ENCODE data around the gene SETMAR.

SETMAR gene

DNA sequence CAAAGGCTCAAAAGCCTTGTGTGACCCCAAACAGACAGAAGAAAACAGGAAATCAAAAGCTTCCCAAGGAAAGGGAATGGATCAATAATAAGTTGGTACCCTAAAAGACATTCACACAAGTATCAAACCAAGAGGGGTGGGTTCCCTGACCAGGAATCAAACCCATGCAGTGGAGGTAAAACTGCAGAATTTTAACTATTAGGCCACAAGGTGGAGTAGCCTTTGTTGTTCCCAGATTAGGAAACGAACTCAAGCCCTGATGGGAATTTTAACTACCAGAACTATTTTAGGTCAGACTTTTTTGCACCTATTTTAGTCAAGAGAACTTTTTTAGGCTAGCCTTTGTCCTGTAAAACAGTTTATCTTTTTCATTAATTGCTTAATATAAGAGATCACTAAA, 31.4 kb downstream of the SETMAR start:
- H3K4me2 ChIP-seq (ENCODE audit: low read length), result no peak overlapping the region
- no peak overlapping the region for H3K27ac ChIP-seq
- no peaks in the 10 kb centered on the region for H3K4me1 ChIP-seq
- no peaks in the 10 kb centered on the region for H3K9me3 ChIP-seq (ENCODE audit: control insufficient read depth, low read length)
- no peak overlapping the region for H3K9ac ChIP-seq
- no peak overlapping the region for H3K4me3 ChIP-seq (ENCODE audit: low read depth, low read length)
- TF ChIP-seq, protein P1, sequence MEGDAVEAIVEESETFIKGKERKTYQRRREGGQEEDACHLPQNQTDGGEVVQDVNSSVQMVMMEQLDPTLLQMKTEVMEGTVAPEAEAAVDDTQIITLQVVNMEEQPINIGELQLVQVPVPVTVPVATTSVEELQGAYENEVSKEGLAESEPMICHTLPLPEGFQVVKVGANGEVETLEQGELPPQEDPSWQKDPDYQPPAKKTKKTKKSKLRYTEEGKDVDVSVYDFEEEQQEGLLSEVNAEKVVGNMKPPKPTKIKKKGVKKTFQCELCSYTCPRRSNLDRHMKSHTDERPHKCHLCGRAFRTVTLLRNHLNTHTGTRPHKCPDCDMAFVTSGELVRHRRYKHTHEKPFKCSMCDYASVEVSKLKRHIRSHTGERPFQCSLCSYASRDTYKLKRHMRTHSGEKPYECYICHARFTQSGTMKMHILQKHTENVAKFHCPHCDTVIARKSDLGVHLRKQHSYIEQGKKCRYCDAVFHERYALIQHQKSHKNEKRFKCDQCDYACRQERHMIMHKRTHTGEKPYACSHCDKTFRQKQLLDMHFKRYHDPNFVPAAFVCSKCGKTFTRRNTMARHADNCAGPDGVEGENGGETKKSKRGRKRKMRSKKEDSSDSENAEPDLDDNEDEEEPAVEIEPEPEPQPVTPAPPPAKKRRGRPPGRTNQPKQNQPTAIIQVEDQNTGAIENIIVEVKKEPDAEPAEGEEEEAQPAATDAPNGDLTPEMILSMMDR (IDR thresholded peaks at IDR 0.05), result no peak
- no peaks in the 10 kb centered on the region for H3K27me3 ChIP-seq (ENCODE audit: control insufficient read depth, insufficient read depth, low read length)
- no peak overlapping the region for H2AFZ ChIP-seq
- H3K79me2 ChIP-seq, result no peaks in the 10 kb centered on the region
- no peaks in the 10 kb centered on the region for H3K36me3 ChIP-seq (ENCODE audit: control insufficient read depth, insufficient read depth, low read length)

DNA sequence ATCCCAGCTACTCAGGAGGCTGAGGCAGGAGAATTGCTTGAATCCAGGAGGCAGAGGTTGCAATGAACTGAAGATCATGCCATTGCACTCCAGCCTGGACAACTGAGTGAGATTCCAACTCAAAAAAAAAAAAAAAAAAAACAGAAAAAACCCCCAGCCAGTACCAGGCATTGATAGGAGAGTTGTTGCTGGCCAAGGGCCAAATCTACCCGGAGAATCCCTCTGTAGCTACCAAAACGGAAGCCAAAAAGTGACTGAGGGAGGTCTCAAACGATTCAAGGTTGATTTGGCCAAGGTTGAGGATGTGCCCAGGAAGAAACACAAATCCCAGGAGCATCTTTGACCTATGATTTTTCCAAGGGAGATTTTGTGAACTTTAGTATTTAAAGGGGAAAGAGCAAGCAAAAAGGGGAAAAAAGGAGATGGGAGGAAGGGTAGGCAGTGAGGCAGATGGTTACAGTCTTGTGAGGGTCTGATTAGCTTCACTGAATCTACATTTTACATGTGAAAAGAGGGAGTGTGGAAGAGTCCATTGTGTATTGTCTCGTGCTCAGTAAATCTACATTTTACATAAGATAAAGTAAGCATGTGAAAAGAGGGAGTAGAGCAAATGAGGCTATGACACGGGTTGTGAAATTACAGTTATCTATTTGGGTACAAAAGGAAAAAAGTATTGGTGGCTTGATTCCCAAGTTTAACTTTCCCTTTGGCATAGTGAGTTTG, 32.8 kb downstream of the SETMAR start:
- H3K9me3 ChIP-seq (ENCODE audit: control insufficient read depth, low read length), result no peaks in the 10 kb centered on the region
- H3K79me2 ChIP-seq, result no peaks in the 10 kb centered on the region
- TF ChIP-seq, protein P1 (IDR thresholded peaks at IDR 0.05), result no peak
- H3K4me1 ChIP-seq, result no peaks in the 10 kb centered on the region
- H3K4me2 ChIP-seq (ENCODE audit: low read length), result no peak overlapping the region
- no peak overlapping the region for H3K27ac ChIP-seq
- H3K4me3 ChIP-seq (ENCODE audit: low read depth, low read length), result no peak overlapping the region
- H3K9ac ChIP-seq, result no peak overlapping the region
- no peak overlapping the region for H2AFZ ChIP-seq
- H3K36me3 ChIP-seq (ENCODE audit: control insufficient read depth, insufficient read depth, low read length), result no peaks in the 10 kb centered on the region
- H3K27me3 ChIP-seq (ENCODE audit: control insufficient read depth, insufficient read depth, low read length), result no peaks in the 10 kb centered on the region

DNA sequence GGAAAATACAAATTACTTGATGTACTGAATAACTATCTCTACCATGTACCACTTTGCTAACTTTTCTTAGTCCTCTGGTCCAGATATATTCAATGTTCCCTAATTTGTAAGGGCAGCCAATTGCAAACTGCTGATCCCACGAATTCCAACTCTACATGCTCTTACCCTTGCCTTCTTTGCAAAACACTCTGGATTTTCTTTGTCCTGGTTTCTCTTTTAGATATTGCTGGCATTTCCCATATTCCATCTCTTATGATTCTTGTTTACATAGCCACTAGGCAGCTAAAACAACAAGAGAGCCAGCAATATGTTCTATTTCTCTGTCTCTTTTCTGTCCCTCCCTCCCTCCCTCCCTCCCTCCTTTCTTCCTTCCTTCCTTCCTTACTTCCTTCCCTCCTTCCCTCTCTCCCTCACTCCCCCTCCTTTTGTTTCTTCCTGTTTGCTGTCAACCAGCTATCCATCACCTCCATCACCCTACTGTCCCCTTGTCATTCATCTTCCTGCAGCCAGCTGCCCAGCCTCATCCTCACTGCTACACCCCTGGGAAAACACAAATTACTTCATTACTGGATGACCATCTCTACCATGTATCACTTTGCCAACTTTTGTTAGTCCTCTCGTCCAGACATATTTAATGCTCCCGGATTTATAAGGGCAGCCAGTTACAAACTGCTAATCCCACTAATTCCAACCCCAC, 33.8 kb downstream of the SETMAR start:
- Histone ChIP-seq H3K9me3 (ENCODE audit: control insufficient read depth, low read length) (no peaks in the 10 kb centered on the region), H3K27ac (no peak overlapping the region), H3K4me2 (ENCODE audit: low read length) (no peak overlapping the region), H3K79me2 (no peaks in the 10 kb centered on the region), H3K36me3 (ENCODE audit: control insufficient read depth, insufficient read depth, low read length) (no peaks in the 10 kb centered on the region), H3K4me1 (no peaks in the 10 kb centered on the region), H3K4me3 (ENCODE audit: low read depth, low read length) (no peak overlapping the region), H2AFZ (no peak overlapping the region), H3K9ac (no peak overlapping the region), H3K27me3 (ENCODE audit: control insufficient read depth, insufficient read depth, low read length) (no peaks in the 10 kb centered on the region)
- TF ChIP-seq, protein P1 (IDR thresholded peaks at IDR 0.05), result no peak

DNA sequence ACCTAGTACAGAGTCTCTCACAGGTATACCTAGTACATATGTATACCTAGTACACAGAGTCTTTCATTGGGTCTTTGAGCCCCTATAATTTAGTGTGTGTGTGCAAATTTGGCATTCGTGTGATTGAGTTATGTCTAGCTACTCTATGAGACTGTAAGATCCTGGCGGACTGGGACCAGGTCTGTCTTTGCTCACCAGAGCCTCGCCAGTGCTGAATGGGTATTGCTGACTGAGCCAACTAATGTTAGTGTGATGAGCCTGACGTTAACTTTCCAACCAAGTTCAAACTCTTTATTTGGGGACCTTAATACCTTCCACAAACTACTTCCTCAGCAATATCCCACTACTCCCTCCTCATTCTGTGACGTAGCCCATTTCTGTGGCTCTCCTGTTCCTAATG, 35.6 kb downstream of the SETMAR start:
- H3K4me2 ChIP-seq (ENCODE audit: low read length), result no peak overlapping the region
- TF ChIP-seq, protein P1 (IDR thresholded peaks at IDR 0.05), result no peak
- H3K27ac ChIP-seq, result no peak overlapping the region
- no peak overlapping the region for H2AFZ ChIP-seq
- no peaks in the 10 kb centered on the region for H3K79me2 ChIP-seq
- H3K4me3 ChIP-seq (ENCODE audit: low read depth, low read length), result no peak overlapping the region
- H3K4me1 ChIP-seq, result no peaks in the 10 kb centered on the region
- no peaks in the 10 kb centered on the region for H3K27me3 ChIP-seq (ENCODE audit: control insufficient read depth, insufficient read depth, low read length)
- no peaks in the 10 kb centered on the region for H3K36me3 ChIP-seq (ENCODE audit: control insufficient read depth, insufficient read depth, low read length)
- no peaks in the 10 kb centered on the region for H3K9me3 ChIP-seq (ENCODE audit: control insufficient read depth, low read length)
- no peak overlapping the region for H3K9ac ChIP-seq

DNA sequence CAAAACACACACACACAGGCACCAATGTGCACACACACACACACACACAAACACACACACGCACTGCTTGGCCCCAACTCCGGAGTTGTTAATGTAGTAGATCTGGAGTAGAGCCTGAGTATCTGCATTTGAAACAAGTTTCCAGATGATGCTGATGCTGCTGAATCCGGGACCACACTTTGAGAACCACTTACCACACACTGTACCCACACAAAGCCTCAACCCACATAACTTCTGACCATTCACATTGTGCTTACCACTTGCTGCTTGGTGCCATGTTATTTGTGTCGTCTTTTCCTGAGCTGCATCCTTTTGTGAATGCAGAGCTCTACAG, 36.9 kb downstream of the SETMAR start:
- Histone ChIP-seq H3K4me3 (ENCODE audit: low read depth, low read length) (no peak overlapping the region), H3K79me2 (no peaks in the 10 kb centered on the region), H3K27ac (no peak overlapping the region), H3K27me3 (ENCODE audit: control insufficient read depth, insufficient read depth, low read length) (no peaks in the 10 kb centered on the region), H3K4me1 (no peaks in the 10 kb centered on the region), H3K4me2 (ENCODE audit: low read length) (no peak overlapping the region), H3K36me3 (ENCODE audit: control insufficient read depth, insufficient read depth, low read length) (no peaks in the 10 kb centered on the region), H3K9ac (no peak overlapping the region), H2AFZ (no peak overlapping the region), H3K9me3 (ENCODE audit: control insufficient read depth, low read length) (no peaks in the 10 kb centered on the region)
- TF ChIP-seq, protein P1 (IDR thresholded peaks at IDR 0.05), result no peak
